Measurements from ENCODE around the gene SCUBE1. TPM values are rescaled to one million over a fixed set of nuclear protein-coding genes. Genes with fewer than 3 reads are reported as not detected.

The SCUBE1 gene
- total and polyA plus RNA-seq, 2 of the 4 experiments (the other 2 are of a cell fraction) = not detected

- peak overlapping the region; percentile 68; the same call in 1 of the 2 replicates for H3K14ac ChIP-seq (replicated peaks; ENCODE audit: low read depth, low read length)
- 91% methylated on average over 11 of the region's 15 CpGs; no CpG with 5 or more reads in 1 of the 2 experiments for WGBS, 2 experiments (ENCODE audit: extremely low coverage in 2 of 2, insufficient read length in 1 of 2)
- 0 out of 2 replicates have a peak overlapping the region, but pooled peaks have one; percentile 1 for H3K18ac ChIP-seq (ENCODE audit: low read depth, low read length)
- H3K4ac ChIP-seq (ENCODE audit: low read depth, low read length) = peak overlapping the region; percentile 81
- H3K27me3 ChIP-seq (ENCODE audit: control insufficient read depth, insufficient read depth, low read length) = no peaks in the 10 kb centered on the region
- H3K23ac ChIP-seq (ENCODE audit: low read depth, low read length) = peak overlapping the region; percentile 90
- peaks cover 2% of the 10 kb centered on the region; the same call in 1 of the 2 replicates for H3K36me3 ChIP-seq (ENCODE audit: control insufficient read depth, insufficient read depth, low read length)
- H2BK5ac ChIP-seq (ENCODE audit: low read depth, low read length, poor library complexity, severe bottlenecking) = no peak overlapping the region
- intact Hi-C loops (cut with micrococcal nuclease) (no loop called here), dilution Hi-C loops (cut with HindIII; ENCODE audit: low sequenced_read_pairs, unreplicated experiment) (no loop called here), in situ Hi-C loops (cut with MboI; ENCODE audit: low sequenced_read_pairs) (no loop called here)
- DNase-seq = no peak
- peaks cover 16% of the 10 kb centered on the region for H4K20me1 ChIP-seq (ENCODE audit: insufficient read depth, low read length)
- H3K9me1 ChIP-seq (ENCODE audit: insufficient read depth, low read length) = peaks cover 13% of the 10 kb centered on the region; the same call in 1 of the 2 replicates
- H3K9ac ChIP-seq (ENCODE audit: low read depth, low read length) = peak overlapping the region; percentile 68
- H4K91ac ChIP-seq (ENCODE audit: insufficient read depth, low read depth, low read length) = peak overlapping the region; percentile 77
- peak overlapping the region; percentile 88 for H2AK9ac ChIP-seq (replicated peaks; ENCODE audit: low read depth, low read length, poor library complexity)
- peaks cover 10% of the 10 kb centered on the region for H3K4me1 ChIP-seq (ENCODE audit: control insufficient read depth, insufficient read depth, low read length)
- H3K9me3 ChIP-seq (ENCODE audit: control insufficient read depth, insufficient read depth, low read length) = no peaks in the 10 kb centered on the region
- peak overlapping the region; percentile 11; the same call in 1 of the 3 replicates for H2BK15ac ChIP-seq (ENCODE audit: low read depth, low read length)
- H3K56ac ChIP-seq (ENCODE audit: extremely low read depth, insufficient read depth, low read length) = no peak overlapping the region; the same call in 1 of the 2 replicates
- peak overlapping the region; percentile 52; the same call in 1 of the 2 replicates for H2BK120ac ChIP-seq (ENCODE audit: low read depth, low read length)
- peak overlapping the region; percentile 51 for H3K4me3 ChIP-seq (ENCODE audit: insufficient read depth, low read depth, low read length)
- peak overlapping the region; percentile 87 for H3K4me2 ChIP-seq (ENCODE audit: low read depth, low read length)
- POLR2A ChIA-PET (ENCODE audit: unreplicated experiment) = interaction anchor here (0.6 to 0.7 kb wide), 4 partner anchors 23 to 215 kb away, joined by 4 to 19 read pairs (median 14); no protein-coding TSS in a partner anchor
- no peak for ATAC-seq (ENCODE audit: low read depth)
- BruUV-seq (replicated peaks) = no TSS peak
- peak overlapping the region; percentile 93 for H4K5ac ChIP-seq (ENCODE audit: low read depth, low read length)
- H2AFZ ChIP-seq (replicated peaks; ENCODE audit: low read length, poor library complexity) = peak overlapping the region; percentile 96
- H2AK5ac ChIP-seq (ENCODE audit: low read depth, low read length) = peak overlapping the region; percentile 56; the same call in 1 of the 2 replicates
- H3K79me1 ChIP-seq (ENCODE audit: low read depth in 1 of 2, low read length in 2 of 2) = peaks cover 0 to 43% of the 10 kb centered on the region in 2 experiments; a peak in 3 of 4 replicates
- CTCF ChIA-PET = no interaction called here
- H4K8ac ChIP-seq (ENCODE audit: low read depth in 2 of 2, low read length in 2 of 2) = peak overlapping the region; percentile 32 to 93
- H2BK20ac ChIP-seq (ENCODE audit: low read depth, low read length) = peak overlapping the region; percentile 57; the same call in 1 of the 2 replicates
- peak overlapping the region; percentile 33; the same call in 1 of the 2 replicates for H3K27ac ChIP-seq (ENCODE audit: insufficient read depth, low read length)
- no peak for TF ChIP-seq BHLHE40 (IDR thresholded peaks at IDR 0.05; ENCODE audit: low read depth, low read length)
- TF ChIP-seq CEBPB (IDR thresholded peaks at IDR 0.05; ENCODE audit: low read depth, low read length) = no peak
- TF ChIP-seq USF2 (IDR thresholded peaks at IDR 0.05; ENCODE audit: low read depth, low read length) = no peak
- no peak for TF ChIP-seq RFX5 (IDR thresholded peaks at IDR 0.05; ENCODE audit: low read depth, low read length)
- no peak for TF ChIP-seq NFE2L2 (IDR thresholded peaks at IDR 0.05; ENCODE audit: low read depth, low read length)
- TF ChIP-seq FOS (IDR thresholded peaks at IDR 0.05; ENCODE audit: low read depth, low read length) = no peak
- TF ChIP-seq MXI1 (IDR thresholded peaks at IDR 0.05; ENCODE audit: borderline replicate concordance, low read depth, low read length) = no peak
- no peak for TF ChIP-seq RCOR1 (IDR thresholded peaks at IDR 0.05; ENCODE audit: insufficient replicate concordance, low read length)
- TF ChIP-seq RAD21 (IDR thresholded peaks at IDR 0.05; ENCODE audit: low read length) = no peak
- no peak for TF ChIP-seq CHD1 (IDR thresholded peaks at IDR 0.05; ENCODE audit: low read depth, low read length)
- TF ChIP-seq SMC3 (IDR thresholded peaks at IDR 0.05; ENCODE audit: low read depth, low read length) = no peak
- TF ChIP-seq POLR2A (IDR thresholded peaks at IDR 0.05; ENCODE audit: low read depth, low read length) = no peak
- TF ChIP-seq ELK1 (IDR thresholded peaks at IDR 0.05; ENCODE audit: borderline replicate concordance, low read depth, low read length) = no peak
- no peak for TF ChIP-seq MAFK (IDR thresholded peaks at IDR 0.05; ENCODE audit: low read depth, low read length)
- no peak for TF ChIP-seq CTCF (conservative IDR thresholded peaks at IDR 0.05; ENCODE audit: low read depth, low read length)
These were observed 192.4 kb downstream of the SCUBE1 start for GRCh38 chr22:43150731-43151206.

Data from IMR-90 (cell line).